SK-N-MC (cell line): ENCODE measurements around the gene AKAP5.

Experiments
- DNase-seq: peaks from one replicate; pipeline ENCODE4 v3.0.0-alpha.2; 2011; ENCODE audit warnings: low read depth, low spot score
- H3K27ac ChIP-seq: fragments of 200-600 bp; sonication (generic); 2 replicates; pipeline ENCODE4 v1.5.1; 2016; ENCODE audit warnings: mixed run types
- H3K36me3 ChIP-seq: fragments of 200-600 bp; sonication (generic); 2 replicates; pipeline ENCODE4 v1.6.1; 2017; ENCODE audit warnings: antibody characterized with exemption, low read length, mixed read lengths; ENCODE audit not compliant: insufficient read depth
- H3K4me3 ChIP-seq: fragments of 200-600 bp; sonication (generic); 2 replicates; pipeline ENCODE4 v1.5.1; 2016
- H3K9ac ChIP-seq: fragments of 200-600 bp; sonication (generic); 2 replicates; pipeline ENCODE4 v1.8.0; 2017; ENCODE audit warnings: mixed run types, mixed read lengths; ENCODE audit not compliant: insufficient read length
- H3K9me3 ChIP-seq: fragments of 200-600 bp; sonication (generic); 2 replicates; pipeline ENCODE4 v1.6.1; 2017; ENCODE audit warnings: low read depth, mild to moderate bottlenecking, antibody characterized with exemption, low read length, moderate library complexity, mixed read lengths
- EZH2 ChIP-seq: fragments of 200-600 bp; sonication (generic); IDR thresholded peaks from one replicate; pipeline ENCODE4 v1.6.1; 2017; ENCODE audit warnings: antibody characterized with exemption
- FOXP2 ChIP-seq: optimal IDR thresholded peaks from 2 replicates; pipeline ENCODE3; 2011; ENCODE audit warnings: mild to moderate bottlenecking, moderate library complexity; ENCODE audit not compliant: insufficient read depth; ENCODE audit errors: extremely low read length, control extremely low read depth
- POLR2AphosphoS5 ChIP-seq: IDR thresholded peaks from 2 replicates; pipeline ENCODE4 v1.6.1; 2012; ENCODE audit warnings: mild to moderate bottlenecking, low read depth, low read length, borderline replicate concordance

Gene AKAP5

GRCh38 chr14:64465831-64466554 is 694 bp downstream of the AKAP5 start:
- TF ChIP-seq FOXP2 = no peak
- no peak for TF ChIP-seq POLR2AphosphoS5
- TF ChIP-seq EZH2 = no peak
- peak overlapping the region; percentile 52; the same call in 1 of the 2 replicates for H3K27ac ChIP-seq

GRCh38 chr14:64467101-64467500 is 1.8 kb downstream of the AKAP5 start:
- Histone ChIP-seq H3K9me3 (no peaks in the 10 kb centered on the region), H3K4me3 (no peak overlapping the region; the same call in 1 of the 2 replicates), H3K36me3 (no peaks in the 10 kb centered on the region; the same call in 1 of the 2 replicates), H3K27ac (no peak overlapping the region), H3K9ac (no peak overlapping the region)
- DNase-seq = no peak
- no peak for TF ChIP-seq POLR2AphosphoS5
- no peak for TF ChIP-seq EZH2
- TF ChIP-seq FOXP2 = no peak

More at GRCh38 chr14:64465831-64466554, 694 bp downstream of the AKAP5 start:
- Histone ChIP-seq H3K9me3 (no peaks in the 10 kb centered on the region), H3K9ac (peak overlapping the region; percentile 72), H3K4me3 (peak overlapping the region; percentile 91), H3K36me3 (no peaks in the 10 kb centered on the region; the same call in 1 of the 2 replicates)
- peak; percentile 86 for DNase-seq

- Histone ChIP-seq H3K27ac (no peak overlapping the region), H3K9me3 (no peaks in the 10 kb centered on the region), H3K9ac (no peak overlapping the region), H3K4me3 (no peak overlapping the region; the same call in 1 of the 2 replicates), H3K36me3 (no peaks in the 10 kb centered on the region)
- TF ChIP-seq FOXP2 (no peak), EZH2 (no peak), POLR2AphosphoS5 (no peak)
- no peak for DNase-seq
These were observed 2.3 kb downstream of the AKAP5 start for GRCh38 chr14:64467566-64467965.

- Histone ChIP-seq H3K27ac (no peak overlapping the region), H3K9me3 (no peaks in the 10 kb centered on the region), H3K9ac (no peak overlapping the region), H3K4me3 (no peak overlapping the region), H3K36me3 (no peaks in the 10 kb centered on the region)
- DNase-seq = no peak
- TF ChIP-seq FOXP2 (no peak), POLR2AphosphoS5 (no peak), EZH2 (no peak)
These were observed 3.2 kb downstream of the AKAP5 start for GRCh38 chr14:64468451-64468850.

- no peak for DNase-seq
- H3K9ac ChIP-seq = no peak overlapping the region
- H3K9me3 ChIP-seq = no peaks in the 10 kb centered on the region
- no peaks in the 10 kb centered on the region for H3K36me3 ChIP-seq
- TF ChIP-seq EZH2 (no peak), FOXP2 (no peak), POLR2AphosphoS5 (no peak)
- no peak overlapping the region for H3K4me3 ChIP-seq
- no peak overlapping the region for H3K27ac ChIP-seq
These were observed 8.7 kb downstream of the AKAP5 start for GRCh38 chr14:64474041-64474440.

- Histone ChIP-seq H3K4me3 (no peak overlapping the region), H3K9ac (no peak overlapping the region), H3K9me3 (no peaks in the 10 kb centered on the region), H3K36me3 (no peaks in the 10 kb centered on the region), H3K27ac (no peak overlapping the region)
- no peak for TF ChIP-seq FOXP2
- TF ChIP-seq POLR2AphosphoS5 = no peak
- TF ChIP-seq EZH2 = no peak
- DNase-seq = no peak
These were observed 9.4 kb downstream of the AKAP5 start for GRCh38 chr14:64474698-64475097.

- DNase-seq = no peak
These were observed 10.4 kb downstream of the AKAP5 start for GRCh38 chr14:64475585-64476273.

GRCh38 chr14:64476438-64476837 is 11.1 kb downstream of the AKAP5 start:
- DNase-seq = no peak
- no peak for TF ChIP-seq FOXP2
- no peak for TF ChIP-seq POLR2AphosphoS5
- TF ChIP-seq EZH2 = no peak
- no peak overlapping the region for H3K4me3 ChIP-seq
- no peaks in the 10 kb centered on the region for H3K9me3 ChIP-seq
- no peak overlapping the region for H3K9ac ChIP-seq
- no peak overlapping the region for H3K27ac ChIP-seq
- no peaks in the 10 kb centered on the region for H3K36me3 ChIP-seq

More at GRCh38 chr14:64475585-64476273, 10.4 kb downstream of the AKAP5 start:
- no peaks in the 10 kb centered on the region for H3K9me3 ChIP-seq
- H3K9ac ChIP-seq = no peak overlapping the region
- no peaks in the 10 kb centered on the region for H3K36me3 ChIP-seq
- H3K27ac ChIP-seq = no peak overlapping the region
- H3K4me3 ChIP-seq = no peak overlapping the region
- TF ChIP-seq POLR2AphosphoS5 = no peak
- no peak for TF ChIP-seq EZH2
- TF ChIP-seq FOXP2 = no peak
